Measurements from ENCODE around the gene YDJC. TPM values are rescaled to one million over a fixed set of nuclear protein-coding genes. Genes with fewer than 3 reads are reported as not detected.

Gene YDJC
- total and polyA plus RNA-seq, 2 of the 13 experiments (the other 11 are each of a cell fraction or from before 2014, with no cell fraction given) = 15.3 to 32.0 TPM

GRCh38 chr22:21660904-21661303 is 31.1 kb upstream of the YDJC start:
- FAIRE-seq (no peak), DNase-seq (ENCODE audit: low spot score) (no peak), ATAC-seq (no peak)
- Histone ChIP-seq H3K27ac (ENCODE audit: extremely low read length, insufficient read depth, low read length) (no peak overlapping the region), H3K9ac (ENCODE audit: insufficient read depth, low read depth, low read length) (no peak overlapping the region), H3K4me1 (ENCODE audit: insufficient read depth, low read length) (peaks cover 27% of the 10 kb centered on the region), H3K9me3 (ENCODE audit: low read length) (no peaks in the 10 kb centered on the region), H3K27me3 (ENCODE audit: control insufficient read depth in 1 of 2, insufficient read depth in 2 of 2, low read length in 2 of 2) (no peaks in the 10 kb centered on the region), H3K79me2 (ENCODE audit: insufficient read depth, low read length) (no peaks in the 10 kb centered on the region), H3K4me3 (replicated peaks in 1 of 3; ENCODE audit: insufficient read depth in 1 of 3, low read depth in 2 of 3, low read length in 3 of 3) (no peak overlapping the region), H3K36me3 (replicated peaks in 1 of 2; ENCODE audit: control insufficient read depth in 1 of 2, insufficient read depth in 2 of 2, low read length in 2 of 2) (no peaks in the 10 kb centered on the region), H3K4me2 (ENCODE audit: low read depth, low read length) (no peak overlapping the region), H2AFZ (ENCODE audit: low read length) (no peak overlapping the region), H4K20me1 (ENCODE audit: insufficient read depth, low read length) (no peaks in the 10 kb centered on the region)
- in situ Hi-C loops (cut with HindIII; ENCODE audit: extremely low pct_ligation_motif_present, low pct_unique_long_range_greater_than_20kb) (loop anchor here (10.0 kb wide), 1 partner anchor 54 kb away; no protein-coding TSS in a partner anchor), intact Hi-C loops (cut with micrococcal nuclease; ENCODE audit: unreplicated experiment) (no loop called here)
- 53% methylated on average over 7 of the region's 7 CpGs for WGBS (ENCODE audit: low lambda C conversion rate)
- POLR2A ChIA-PET = no interaction called here
- no TSS peak for BruUV-seq (replicated peaks)
- CTCF ChIA-PET (ENCODE audit: low intra/inter-chr PET ratio, low total read pairs) = no interaction called here
- TF ChIP-seq, protein P1, sequence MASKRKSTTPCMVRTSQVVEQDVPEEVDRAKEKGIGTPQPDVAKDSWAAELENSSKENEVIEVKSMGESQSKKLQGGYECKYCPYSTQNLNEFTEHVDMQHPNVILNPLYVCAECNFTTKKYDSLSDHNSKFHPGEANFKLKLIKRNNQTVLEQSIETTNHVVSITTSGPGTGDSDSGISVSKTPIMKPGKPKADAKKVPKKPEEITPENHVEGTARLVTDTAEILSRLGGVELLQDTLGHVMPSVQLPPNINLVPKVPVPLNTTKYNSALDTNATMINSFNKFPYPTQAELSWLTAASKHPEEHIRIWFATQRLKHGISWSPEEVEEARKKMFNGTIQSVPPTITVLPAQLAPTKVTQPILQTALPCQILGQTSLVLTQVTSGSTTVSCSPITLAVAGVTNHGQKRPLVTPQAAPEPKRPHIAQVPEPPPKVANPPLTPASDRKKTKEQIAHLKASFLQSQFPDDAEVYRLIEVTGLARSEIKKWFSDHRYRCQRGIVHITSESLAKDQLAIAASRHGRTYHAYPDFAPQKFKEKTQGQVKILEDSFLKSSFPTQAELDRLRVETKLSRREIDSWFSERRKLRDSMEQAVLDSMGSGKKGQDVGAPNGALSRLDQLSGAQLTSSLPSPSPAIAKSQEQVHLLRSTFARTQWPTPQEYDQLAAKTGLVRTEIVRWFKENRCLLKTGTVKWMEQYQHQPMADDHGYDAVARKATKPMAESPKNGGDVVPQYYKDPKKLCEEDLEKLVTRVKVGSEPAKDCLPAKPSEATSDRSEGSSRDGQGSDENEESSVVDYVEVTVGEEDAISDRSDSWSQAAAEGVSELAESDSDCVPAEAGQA (IDR thresholded peaks at IDR 0.05; ENCODE audit: low read depth) = no peak
- TF ChIP-seq, protein P1 (CRISPR knock-in tag; IDR thresholded peaks at IDR 0.05; ENCODE audit: borderline replicate concordance) = no peak
- TF ChIP-seq ZFY (CRISPR knock-in tag; IDR thresholded peaks at IDR 0.05) = no peak
- no peak for TF ChIP-seq HOXA7 (CRISPR knock-in tag; IDR thresholded peaks at IDR 0.05)
- TF ChIP-seq ZNF124 (CRISPR knock-in tag; IDR thresholded peaks at IDR 0.05) = no peak
- TF ChIP-seq, protein P2, sequence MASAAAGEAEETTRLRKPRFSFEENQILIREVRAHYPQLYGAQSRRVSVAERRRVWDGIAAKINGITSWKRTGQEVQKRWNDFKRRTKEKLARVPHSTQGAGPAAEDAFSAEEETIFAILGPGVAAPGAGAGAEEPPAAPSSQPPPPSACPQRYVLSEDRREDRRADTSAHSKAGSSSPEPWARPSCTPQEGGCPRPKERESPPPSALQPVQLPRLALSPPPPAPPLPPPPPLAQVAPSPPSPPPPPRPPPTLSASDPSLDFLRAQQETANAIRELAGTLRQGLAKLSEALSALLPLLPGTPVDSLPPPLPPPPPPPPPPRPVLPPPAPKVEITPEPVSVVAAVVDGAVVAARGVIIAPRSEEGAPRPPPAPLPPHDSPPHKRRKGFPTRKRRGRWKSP (CRISPR knock-in tag; IDR thresholded peaks at IDR 0.05) = no peak
- no peak for TF ChIP-seq SMAD9 (CRISPR knock-in tag; IDR thresholded peaks at IDR 0.05)
- no peak for TF ChIP-seq REXO4 (CRISPR knock-in tag; IDR thresholded peaks at IDR 0.05; ENCODE audit: borderline replicate concordance)
- no peak for TF ChIP-seq ZNF512B (CRISPR knock-in tag; IDR thresholded peaks at IDR 0.05; ENCODE audit: borderline replicate concordance)
- no peak for TF ChIP-seq SAFB2 (CRISPR knock-in tag; IDR thresholded peaks at IDR 0.05; ENCODE audit: borderline replicate concordance, low read depth)
- no peak for TF ChIP-seq ZNF703 (CRISPR knock-in tag; IDR thresholded peaks at IDR 0.05; ENCODE audit: borderline replicate concordance)
- no peak for TF ChIP-seq HBP1 (CRISPR knock-in tag; IDR thresholded peaks at IDR 0.05; ENCODE audit: low read depth)
